DND-41 (cell line): Measurements from ENCODE around the gene CAMSAP2.

ENCODE experiments used
- EZH2 ChIP-seq: IDR thresholded peaks from 3 replicates; pipeline ENCODE4 v1.6.1; 2012; ENCODE audit warnings: borderline replicate concordance, low read depth, mild to moderate bottlenecking, moderate library complexity, low read length, inconsistent platforms; ENCODE audit not compliant: severe bottlenecking
- TF ChIP-seq, protein P1 (sequence below): IDR thresholded peaks from 2 replicates; pipeline ENCODE4 v1.5.1; 2012; ENCODE audit warnings: borderline replicate concordance, low read length, moderate library complexity, mild to moderate bottlenecking; ENCODE audit not compliant: poor library complexity, severe bottlenecking; ENCODE audit errors: extremely low read depth

DNA sequence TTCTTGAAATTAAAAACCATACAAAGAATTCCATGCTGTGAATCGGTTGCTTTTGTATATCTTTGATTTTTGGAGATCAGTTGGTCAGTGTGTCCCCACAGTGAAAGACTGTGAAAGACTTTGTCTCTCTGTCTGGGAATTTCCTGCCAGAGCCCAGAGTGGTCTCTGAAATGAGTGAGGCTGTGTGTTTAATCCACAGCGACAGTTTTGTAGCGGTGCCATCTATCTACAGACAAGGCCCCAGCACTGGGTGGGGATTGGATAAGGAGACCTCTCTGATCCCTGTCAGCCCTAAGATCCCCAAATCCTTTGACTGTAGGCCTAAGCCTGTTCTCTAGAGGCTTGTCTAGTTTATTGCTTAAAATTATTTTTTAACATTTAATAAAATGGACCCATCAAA is 144.4 kb downstream of the CAMSAP2 start:
- TF ChIP-seq, protein P1, sequence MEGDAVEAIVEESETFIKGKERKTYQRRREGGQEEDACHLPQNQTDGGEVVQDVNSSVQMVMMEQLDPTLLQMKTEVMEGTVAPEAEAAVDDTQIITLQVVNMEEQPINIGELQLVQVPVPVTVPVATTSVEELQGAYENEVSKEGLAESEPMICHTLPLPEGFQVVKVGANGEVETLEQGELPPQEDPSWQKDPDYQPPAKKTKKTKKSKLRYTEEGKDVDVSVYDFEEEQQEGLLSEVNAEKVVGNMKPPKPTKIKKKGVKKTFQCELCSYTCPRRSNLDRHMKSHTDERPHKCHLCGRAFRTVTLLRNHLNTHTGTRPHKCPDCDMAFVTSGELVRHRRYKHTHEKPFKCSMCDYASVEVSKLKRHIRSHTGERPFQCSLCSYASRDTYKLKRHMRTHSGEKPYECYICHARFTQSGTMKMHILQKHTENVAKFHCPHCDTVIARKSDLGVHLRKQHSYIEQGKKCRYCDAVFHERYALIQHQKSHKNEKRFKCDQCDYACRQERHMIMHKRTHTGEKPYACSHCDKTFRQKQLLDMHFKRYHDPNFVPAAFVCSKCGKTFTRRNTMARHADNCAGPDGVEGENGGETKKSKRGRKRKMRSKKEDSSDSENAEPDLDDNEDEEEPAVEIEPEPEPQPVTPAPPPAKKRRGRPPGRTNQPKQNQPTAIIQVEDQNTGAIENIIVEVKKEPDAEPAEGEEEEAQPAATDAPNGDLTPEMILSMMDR, result no peak
- no peak for TF ChIP-seq EZH2
